AG04450 (cell line): Measurements from ENCODE around the gene CAPN9. TPM values are rescaled to one million over a fixed set of nuclear protein-coding genes. Genes with fewer than 3 reads are reported as not detected.
A peak's percentile ranks its signal among the peaks of the same experiment; 100 is the strongest.

Source experiments
- CTCF ChIA-PET: fragments of 300-600, 350-600 bp; formaldehyde crosslinking; extraction: SDS; loops from one replicate; lab custom pipeline; 2022; ENCODE audit warnings: antibody characterized with exemption, inconsistent platforms; lab: Charles Lee
- POLR2A ChIA-PET: fragments of 350-600 bp; formaldehyde crosslinking; extraction: SDS; loops from one replicate; lab custom pipeline; 2021; ENCODE audit warnings: antibody characterized with exemption, inconsistent platforms; lab: Yijun Ruan, JAX
- DNase-seq: peaks from one replicate; pipeline ENCODE4 v3.0.0-alpha.2; 2011; ENCODE audit warnings: low read depth, low spot score
- H3K27ac ChIP-seq: one replicate; pipeline ENCODE4 v1.5.1; 2012; ENCODE audit warnings: low read depth, low read length, control low read depth
- H3K27me3 ChIP-seq: one replicate; pipeline ENCODE4 v1.6.0; 2012; ENCODE audit warnings: low read length; ENCODE audit not compliant: control insufficient read depth, insufficient read depth
- H3K4me3 ChIP-seq: 2 replicates; pipeline ENCODE4 v1.5.1; 2011; ENCODE audit warnings: mild to moderate bottlenecking, low read depth, low read length, control low read depth
- H3K9me3 ChIP-seq: 2 replicates; pipeline ENCODE4 v1.5.1; 2012; ENCODE audit warnings: low read length; ENCODE audit not compliant: control insufficient read depth, insufficient read depth
- CTCF ChIP-seq: IDR thresholded peaks from 2 replicates; pipeline ENCODE4 v1.5.1; 2011; ENCODE audit warnings: low read depth, low read length, control low read depth, inconsistent platforms
- polyA plus RNA-seq: library from polyadenylated mRNA; depleted of rRNA; stranded (reverse); fragments of >200 nt; gene quantifications from 2 replicates; pipeline ENCODE4 v1.2.3, GENCODE V29; 2011

The CAPN9 gene
- polyA plus RNA-seq, 1 experiment = 0.24 TPM

GRCh38 chr1:230711245-230711644 lies 35.9 kb upstream of the CAPN9 start:
- no peak for TF ChIP-seq CTCF
- CTCF ChIA-PET = no interaction called here
- POLR2A ChIA-PET = no interaction called here
- Histone ChIP-seq H3K27ac (no peak overlapping the region), H3K4me3 (no peak overlapping the region), H3K9me3 (no peaks in the 10 kb centered on the region), H3K27me3 (peaks cover 7% of the 10 kb centered on the region)
- no peak for DNase-seq

DNA sequence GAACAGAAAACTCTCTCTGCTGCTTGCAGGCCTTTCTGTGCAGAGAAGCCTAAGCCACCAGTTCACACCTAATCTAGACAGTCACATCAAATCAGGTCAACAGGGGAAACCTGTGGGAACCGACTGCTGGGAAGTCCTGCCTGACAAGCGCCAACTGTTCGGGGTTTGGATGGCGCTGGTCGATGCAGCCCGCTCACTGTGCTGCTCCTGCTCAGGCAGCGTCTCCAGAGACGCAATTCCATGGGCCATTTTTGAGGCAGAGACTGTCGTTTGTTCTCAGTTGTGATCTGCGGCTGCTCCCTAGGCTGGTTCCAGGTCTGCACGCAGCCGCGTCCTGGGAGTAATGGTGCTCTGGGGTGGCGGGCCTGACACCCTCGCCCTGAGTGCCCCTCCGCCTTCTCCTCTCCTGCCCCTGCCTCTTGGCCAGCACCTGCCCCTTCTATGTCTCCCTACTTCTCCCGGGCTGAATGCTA lies 34.7 kb upstream of the CAPN9 start:
- H3K4me3 ChIP-seq = no peak overlapping the region
- H3K9me3 ChIP-seq = no peaks in the 10 kb centered on the region
- DNase-seq = no peak
- no peak for TF ChIP-seq CTCF
- ChIA-PET POLR2A (no interaction called here), CTCF (no interaction called here)
- H3K27ac ChIP-seq = no peak overlapping the region
- peaks cover 3% of the 10 kb centered on the region for H3K27me3 ChIP-seq

- no peak overlapping the region for H3K4me3 ChIP-seq
- H3K9me3 ChIP-seq = no peaks in the 10 kb centered on the region
- no peak overlapping the region for H3K27ac ChIP-seq
- no peak for DNase-seq
- CTCF ChIA-PET = interaction anchor here (1.2 to 1.8 kb wide), 2 partner anchors 60 to 70 kb away, joined by 3 to 6 read pairs; no protein-coding TSS in a partner anchor
- no peak for TF ChIP-seq CTCF
- peaks cover 3% of the 10 kb centered on the region for H3K27me3 ChIP-seq
- POLR2A ChIA-PET = no interaction called here
Observed at GRCh38 chr1:230713138-230713537, 34.0 kb upstream of the CAPN9 start.

GRCh38 chr1:230713547-230713914 lies 33.7 kb upstream of the CAPN9 start:
- peaks cover 3% of the 10 kb centered on the region for H3K27me3 ChIP-seq
- H3K27ac ChIP-seq = no peak overlapping the region
- no peaks in the 10 kb centered on the region for H3K9me3 ChIP-seq
- 0 out of 2 replicates have a peak overlapping the region, but pooled peaks have one; percentile 4 for H3K4me3 ChIP-seq
- TF ChIP-seq CTCF = no peak
- no peak for DNase-seq
- ChIA-PET POLR2A (interaction anchor here (0.5 to 0.6 kb wide), 3 partner anchors 11 to 639 kb away, joined by 3 to 6 read pairs (median 3); no protein-coding TSS in a partner anchor), CTCF (interaction anchor here (1.2 to 1.8 kb wide), 2 partner anchors 60 to 71 kb away, joined by 3 to 6 read pairs; no protein-coding TSS in a partner anchor)

GRCh38 chr1:230713915-230714764 lies 33.0 kb upstream of the CAPN9 start, which contains the start of gene AGT:
Gene AGT (minus strand): TSS chr1:230714122. CDS start chr1:230710823, 3,299 bp downstream.
- Histone ChIP-seq H3K4me3 (0 out of 2 replicates have a peak within 1 kb of the TSS, but pooled peaks have one; percentile 4), H3K27ac (no peak within 1 kb of the TSS), H3K9me3 (no peaks in the 10 kb centered on the region), H3K27me3 (peaks cover 2% of the 10 kb centered on the region)
- no peak for TF ChIP-seq CTCF
- ChIA-PET CTCF (interaction anchor here (1.2 to 1.8 kb wide), 2 partner anchors 59 to 71 kb away, joined by 3 to 6 read pairs; no protein-coding TSS in a partner anchor), POLR2A (interaction anchor here (0.5 to 0.6 kb wide), 3 partner anchors 10 to 639 kb away, joined by 3 to 6 read pairs (median 3); no protein-coding TSS in a partner anchor)
- peak; percentile 74 for DNase-seq
